Activated T-helper 1 cell treated with Interleukin-2 at 50 U/mL for 16 hours (primary cell): ENCODE data around the gene BCL7A.
"Not testable (repeated sequence)": the region's sequence is repeated elsewhere in the genome, so short reads cannot be mapped to it uniquely, and the experiment has no call there.

Experiments used
- DNase-seq: peaks from one replicate; pipeline ENCODE4 v3.0.0-alpha.2; 2020; ENCODE audit warnings: low read depth

BCL7A gene

DNA sequence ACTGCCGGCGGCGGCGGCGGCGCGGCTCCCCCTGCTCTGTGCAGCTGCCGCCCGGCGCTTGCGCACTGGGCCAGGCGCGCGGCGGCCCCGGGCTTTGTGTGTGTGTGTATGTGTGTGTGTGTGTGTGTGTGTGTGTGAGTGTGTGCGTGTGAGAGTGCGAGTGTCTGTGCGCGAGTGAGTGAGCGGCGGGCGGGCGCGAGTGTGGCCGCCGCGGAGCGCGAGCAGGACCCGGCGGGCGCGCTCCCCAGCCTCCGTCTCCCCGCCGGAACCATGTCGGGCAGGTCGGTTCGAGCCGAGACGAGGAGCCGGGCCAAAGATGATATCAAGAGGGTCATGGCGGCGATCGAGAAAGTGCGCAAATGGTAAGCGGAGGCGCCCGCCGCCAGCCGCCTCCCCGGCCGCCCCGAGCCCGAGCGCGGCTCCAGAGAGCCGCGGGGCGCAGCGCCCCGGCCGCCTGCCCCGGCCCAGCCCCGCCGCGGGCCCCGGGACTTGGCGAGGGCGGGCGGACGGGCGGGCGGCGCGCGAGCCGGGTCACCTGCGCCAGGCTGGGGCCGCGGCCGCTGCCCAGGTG, at the start of gene BCL7A:
Gene BCL7A (plus strand): TSS at position 63 of the 571 bp plus-strand sequence. CDS start 208 bp downstream, at position 271.
- peak; percentile 24 for DNase-seq

DNA sequence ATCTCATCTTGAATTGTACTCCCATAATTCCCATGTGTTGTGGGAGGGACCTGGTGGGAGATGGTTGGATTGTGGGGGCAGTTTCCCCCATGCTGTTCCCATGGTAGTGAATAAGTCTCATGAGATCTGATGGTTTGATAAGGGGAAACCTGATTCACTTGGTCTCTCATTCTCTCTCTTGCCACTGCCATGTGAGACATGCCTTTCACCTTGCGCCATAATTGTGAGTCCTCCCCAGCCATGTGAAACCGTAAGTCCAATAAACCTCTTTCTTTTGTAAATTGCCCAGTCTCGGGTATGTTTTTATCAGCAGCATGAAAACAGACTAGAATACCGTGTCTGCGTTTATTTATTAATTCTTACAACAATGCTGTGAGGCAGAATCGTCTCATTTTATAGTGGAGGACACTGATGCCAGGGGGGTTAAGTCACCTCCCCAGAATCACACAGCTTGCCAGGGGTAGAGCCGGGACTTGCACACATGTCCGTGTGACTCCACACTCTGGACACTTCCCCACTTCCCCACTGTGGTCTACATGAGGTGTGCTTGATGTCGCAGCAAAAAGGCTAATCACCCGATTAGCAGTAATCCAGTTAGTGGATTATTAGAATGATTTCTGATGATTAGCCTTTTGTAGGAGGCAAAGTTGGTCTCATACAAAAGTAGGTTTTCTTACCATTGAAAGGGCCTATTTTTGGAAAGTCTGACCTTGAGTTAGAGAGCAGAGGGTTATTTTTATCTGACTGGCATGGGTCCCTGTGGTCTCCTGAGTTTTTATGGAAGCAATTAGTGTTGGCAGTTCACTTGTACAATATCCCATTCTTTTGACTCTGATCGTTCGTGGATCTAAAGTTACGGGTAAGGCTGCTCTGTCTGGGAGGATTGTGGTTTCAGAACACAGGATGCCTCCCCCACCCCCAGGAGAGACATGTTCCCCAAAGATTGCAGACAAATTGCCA, 47.4 kb upstream of the BCL7A start:
- DNase-seq: no peak

DNA sequence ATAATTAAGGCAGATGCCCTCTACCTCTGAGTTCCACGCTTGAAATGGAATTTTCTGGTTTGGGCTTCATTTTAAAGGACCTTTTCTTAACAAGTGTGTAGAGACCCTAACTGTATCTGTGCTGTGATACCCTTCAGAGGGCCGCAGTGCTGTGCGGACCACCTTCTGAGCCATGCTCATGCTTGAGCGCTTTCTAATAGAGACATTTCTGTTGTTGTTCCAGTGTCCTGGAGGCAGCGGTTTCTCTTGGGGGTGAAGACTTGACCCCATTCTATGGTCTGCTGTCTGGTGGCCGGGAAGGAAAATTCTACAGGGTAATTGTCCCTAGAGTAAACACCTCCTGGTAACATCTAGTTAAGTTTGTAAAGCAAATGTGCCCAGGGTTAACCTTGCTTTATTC, 46.7 kb upstream of the BCL7A start:
- no peak for DNase-seq

DNA sequence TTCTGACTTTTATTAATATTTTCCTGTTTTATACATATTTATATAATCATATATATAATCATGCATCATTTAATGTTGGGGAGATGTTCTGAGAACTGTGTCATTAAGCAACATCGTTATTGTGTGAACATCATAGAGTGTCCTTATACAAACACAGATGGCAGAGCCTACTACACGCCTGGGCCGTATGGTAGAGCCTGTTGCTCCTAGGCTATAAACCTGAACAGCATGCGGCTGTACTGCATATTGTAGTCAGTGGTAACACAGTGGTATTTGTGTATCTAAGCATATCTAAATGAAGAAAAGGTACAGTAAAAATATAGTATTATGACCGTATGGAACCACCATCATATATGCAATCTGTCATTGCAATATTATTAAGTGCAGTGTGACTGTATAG, 44.7 kb upstream of the BCL7A start:
- DNase-seq: no peak

DNA sequence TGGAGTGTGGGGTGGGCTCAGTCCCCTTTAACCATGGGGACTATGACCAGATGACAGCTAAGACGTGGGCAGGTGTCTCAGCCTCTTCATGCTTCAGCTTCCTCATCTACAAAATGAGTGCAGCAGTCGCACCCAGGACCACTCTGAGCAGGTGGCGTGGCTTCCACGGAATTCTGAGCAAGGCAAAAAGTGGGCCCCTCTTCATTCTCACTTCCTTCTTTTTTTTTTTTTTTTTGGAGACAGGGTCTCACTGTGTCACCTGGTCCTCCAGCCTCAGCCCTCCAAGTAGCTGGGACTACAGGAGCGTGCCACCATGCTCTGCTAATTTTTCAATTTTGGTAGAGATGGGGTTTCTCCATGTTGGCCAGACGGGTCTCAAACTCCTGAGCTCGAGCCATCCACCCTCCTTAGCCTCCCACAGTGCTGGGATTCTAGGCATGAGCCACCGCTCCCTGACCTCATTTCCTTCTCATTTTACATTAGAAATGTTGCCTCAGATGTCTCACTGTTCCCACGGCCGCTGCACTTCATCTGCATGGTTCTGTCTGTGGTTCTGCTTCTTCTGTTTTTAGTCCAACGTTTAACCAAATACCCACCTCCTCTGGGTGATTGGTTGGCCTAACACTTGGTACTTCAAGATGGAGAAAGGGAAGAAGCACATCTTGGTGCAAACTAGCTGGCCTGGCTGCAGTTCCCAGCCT, 41.3 kb upstream of the BCL7A start:
- no peak for DNase-seq

DNA sequence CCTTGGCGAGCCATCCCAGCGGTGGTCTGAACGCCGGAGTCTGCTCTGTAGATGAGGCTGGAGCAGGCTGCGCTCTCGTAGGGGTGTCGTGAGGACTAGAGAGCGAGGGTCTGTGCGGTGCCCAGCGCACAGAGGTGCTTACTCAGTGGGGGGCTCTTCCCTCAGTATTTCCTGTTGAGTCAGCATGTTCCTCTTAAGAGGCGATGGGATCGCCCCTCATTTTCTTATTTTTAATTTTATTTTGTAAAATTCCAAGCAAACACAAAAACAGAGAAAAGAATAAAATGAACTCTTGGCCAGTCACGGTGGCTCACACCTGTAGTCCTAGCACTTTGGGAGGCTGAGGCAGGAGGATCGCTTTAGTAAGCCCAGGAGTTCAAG, 40.8 kb upstream of the BCL7A start:
- no peak for DNase-seq

DNA sequence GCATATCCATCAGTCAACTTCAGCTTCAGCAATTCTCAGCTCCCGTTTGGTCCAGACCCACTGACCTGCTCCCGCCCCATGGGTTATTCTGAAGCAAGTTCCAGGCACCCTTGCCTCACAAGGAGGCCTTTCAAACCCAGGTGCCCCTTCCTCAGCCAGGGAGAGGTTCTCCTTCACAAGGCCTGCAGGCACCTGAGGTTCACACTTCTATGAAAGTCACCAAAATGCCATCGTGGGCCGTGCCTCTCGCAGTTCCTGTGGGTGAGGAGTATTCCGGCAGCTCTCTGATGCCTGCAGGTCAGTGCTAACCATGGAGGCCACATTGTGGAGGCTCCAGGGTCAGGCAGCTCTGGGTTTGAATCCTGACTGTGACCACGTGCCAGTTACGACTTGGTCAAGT, 40.2 kb upstream of the BCL7A start:
- no peak for DNase-seq

DNA sequence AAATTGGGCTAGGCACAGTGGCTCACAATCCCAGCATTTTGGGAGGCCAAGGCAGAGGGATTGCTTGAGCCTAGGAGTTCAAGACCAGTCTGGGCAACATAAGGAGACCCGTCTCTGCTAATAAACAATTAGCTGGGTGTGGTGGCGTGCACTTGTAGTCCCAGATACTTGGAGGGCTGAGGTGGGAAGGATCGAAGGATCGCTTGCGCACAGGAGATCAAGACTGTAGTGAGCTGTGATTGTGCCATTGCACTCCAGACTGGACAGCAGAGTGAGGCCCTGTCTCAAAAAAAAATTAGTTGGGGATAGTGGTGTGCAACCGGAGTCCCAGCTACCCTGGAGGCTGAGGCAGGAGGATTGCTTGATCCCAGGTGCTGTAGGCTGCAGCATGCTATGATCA, 38.7 kb upstream of the BCL7A start:
- DNase-seq: no peak

DNA sequence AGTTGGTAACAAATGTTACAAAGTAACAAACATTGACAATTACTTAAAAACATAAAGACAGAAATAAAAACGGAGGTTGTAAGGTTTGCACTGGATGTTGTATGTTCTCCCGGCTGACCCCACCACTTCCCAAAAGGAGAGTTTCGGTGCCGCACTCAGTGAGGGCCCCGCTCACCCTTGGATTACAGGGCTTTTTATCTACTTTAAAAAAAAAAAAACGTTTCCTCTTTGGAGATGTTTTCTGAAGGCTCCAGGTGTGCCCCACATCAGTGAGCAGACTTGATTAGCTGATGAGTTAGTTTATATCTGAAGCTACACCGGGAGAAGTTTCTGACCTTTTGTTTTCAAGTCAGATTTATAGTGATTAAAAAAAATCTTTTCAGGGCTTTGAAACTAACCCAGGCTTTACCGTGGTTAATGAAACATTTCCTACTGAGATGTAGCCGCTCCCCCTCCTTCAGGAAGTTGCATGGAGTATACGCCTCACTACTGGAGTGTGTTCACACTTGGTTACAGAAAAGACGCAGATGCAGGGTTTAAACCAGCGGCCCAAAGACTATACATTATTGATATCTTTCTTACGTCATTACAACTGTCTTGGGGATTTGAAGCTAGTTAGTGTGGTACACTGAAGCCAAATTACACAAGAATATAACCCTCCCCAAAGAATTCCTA, 38.0 kb upstream of the BCL7A start:
- no peak for DNase-seq

DNA sequence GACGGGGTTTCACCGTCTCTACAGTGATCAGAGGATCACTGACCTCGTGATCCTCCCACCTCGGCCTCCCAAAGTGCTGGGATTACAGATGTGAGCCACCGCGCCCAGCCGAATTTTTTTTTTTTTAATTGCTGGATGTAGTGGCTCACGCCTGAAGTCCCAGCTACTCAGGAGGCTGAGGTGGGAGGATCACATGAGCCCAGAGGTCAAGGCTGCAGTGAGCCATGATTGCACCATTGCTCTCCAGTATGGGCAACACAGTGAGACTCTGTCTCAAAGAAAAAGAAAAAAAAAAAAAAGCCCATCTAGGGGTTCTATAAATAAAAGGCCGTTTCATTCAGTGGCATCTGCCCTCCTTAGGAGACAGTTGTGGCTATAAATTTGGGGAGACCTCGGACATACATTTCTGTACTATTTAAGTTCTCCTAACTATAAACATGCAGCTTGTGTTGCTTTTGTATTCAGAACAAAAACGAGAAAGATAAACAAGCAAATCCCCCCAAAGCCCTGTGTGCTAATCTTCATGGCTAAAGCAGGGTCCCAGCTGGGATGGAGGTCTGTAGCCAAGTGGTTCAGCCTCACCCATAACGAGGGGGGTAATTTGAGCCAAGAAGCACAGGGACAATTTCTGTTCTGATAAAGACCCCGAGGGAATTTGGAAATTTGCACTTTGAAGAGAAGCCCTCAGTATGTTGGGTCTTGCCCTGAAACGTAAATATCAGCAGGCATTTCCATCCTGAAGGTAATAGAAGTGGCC, 35.0 kb upstream of the BCL7A start:
- no peak for DNase-seq

DNA sequence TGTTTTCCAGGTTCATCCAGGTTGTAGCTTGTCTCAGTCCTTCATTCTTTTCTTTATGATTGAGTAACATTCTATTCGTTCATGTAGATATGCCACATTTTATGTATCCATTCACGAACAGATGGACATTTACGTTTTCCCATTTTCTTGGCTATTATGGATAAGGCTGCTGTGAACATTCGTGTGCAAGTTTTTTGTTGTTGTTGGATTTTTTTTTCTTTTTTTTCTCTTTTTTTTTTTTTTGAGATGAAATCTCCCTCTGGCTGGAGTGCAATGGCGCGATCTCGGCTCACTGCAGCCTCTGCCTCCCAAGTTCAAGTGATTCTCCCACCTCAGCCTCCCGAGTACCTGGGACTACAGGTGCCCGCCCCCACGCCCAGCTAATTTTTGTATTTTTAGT, 33.2 kb upstream of the BCL7A start:
- DNase-seq: not testable (repeated sequence)

DNA sequence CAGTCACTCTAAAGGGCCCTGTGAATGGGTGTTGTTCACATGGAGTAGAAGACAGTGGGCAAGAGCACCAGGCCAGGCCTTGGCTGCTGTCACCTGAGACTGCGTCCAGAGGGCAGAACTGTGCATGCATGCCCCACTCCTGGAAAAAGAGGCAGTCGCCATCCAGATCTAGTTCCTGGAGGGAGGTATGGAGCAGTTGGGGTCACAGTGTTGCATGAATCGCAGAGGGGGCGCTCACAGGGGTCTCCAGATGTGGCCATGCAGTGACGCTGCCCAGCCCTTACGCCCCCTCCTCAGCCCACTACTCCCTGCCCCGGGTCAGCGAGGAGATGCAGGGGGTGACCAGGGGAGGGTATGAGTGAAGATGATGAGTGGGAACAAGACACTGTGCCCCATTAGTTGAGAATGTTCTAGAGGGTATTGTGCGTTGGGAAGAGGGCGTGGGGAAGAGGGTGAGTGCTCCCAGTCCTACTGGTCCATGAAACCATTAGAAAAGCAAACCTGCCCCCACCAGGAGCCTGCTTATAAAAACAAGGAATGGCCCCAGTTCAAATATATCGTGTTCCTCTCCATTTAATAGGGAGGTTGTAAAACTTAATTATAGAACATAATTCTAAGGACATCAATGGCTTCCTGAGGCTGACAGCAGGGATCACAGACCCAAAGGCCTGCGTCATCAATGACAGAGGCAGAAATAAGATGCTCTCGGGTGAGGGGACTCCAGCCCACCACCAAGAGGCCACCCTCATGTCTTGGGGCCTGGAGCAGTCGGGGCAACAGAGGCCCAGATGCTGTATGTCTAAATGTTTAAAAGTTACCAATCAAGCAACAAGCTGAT, 32.2 kb upstream of the BCL7A start:
- no peak for DNase-seq

DNA sequence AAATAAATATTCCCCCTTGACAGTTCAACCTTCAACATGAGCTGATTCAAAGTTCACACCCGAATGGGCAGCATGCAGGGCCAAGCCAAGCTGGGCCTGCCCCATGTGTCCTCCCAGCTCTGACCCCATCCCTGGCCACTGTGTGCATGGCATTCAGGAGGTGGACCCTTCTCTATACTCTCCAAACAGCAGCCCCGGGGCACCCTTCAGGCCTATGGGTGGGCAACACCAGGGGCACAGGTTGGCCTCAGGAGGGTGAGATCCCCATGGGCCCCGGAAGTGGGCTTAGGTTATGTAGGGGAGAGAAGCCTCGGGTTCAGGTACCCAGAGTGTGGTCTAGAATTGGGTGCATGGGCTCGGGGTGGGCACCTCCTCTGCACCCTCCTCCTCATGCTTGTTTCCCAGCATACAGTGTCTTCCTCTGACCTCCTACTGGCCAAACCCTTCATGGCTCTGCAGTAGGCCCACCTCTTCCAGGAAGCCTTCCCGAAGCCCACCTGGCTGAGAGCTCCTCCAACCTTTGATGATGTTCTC, 31.5 kb upstream of the BCL7A start:
- DNase-seq: no peak

DNA sequence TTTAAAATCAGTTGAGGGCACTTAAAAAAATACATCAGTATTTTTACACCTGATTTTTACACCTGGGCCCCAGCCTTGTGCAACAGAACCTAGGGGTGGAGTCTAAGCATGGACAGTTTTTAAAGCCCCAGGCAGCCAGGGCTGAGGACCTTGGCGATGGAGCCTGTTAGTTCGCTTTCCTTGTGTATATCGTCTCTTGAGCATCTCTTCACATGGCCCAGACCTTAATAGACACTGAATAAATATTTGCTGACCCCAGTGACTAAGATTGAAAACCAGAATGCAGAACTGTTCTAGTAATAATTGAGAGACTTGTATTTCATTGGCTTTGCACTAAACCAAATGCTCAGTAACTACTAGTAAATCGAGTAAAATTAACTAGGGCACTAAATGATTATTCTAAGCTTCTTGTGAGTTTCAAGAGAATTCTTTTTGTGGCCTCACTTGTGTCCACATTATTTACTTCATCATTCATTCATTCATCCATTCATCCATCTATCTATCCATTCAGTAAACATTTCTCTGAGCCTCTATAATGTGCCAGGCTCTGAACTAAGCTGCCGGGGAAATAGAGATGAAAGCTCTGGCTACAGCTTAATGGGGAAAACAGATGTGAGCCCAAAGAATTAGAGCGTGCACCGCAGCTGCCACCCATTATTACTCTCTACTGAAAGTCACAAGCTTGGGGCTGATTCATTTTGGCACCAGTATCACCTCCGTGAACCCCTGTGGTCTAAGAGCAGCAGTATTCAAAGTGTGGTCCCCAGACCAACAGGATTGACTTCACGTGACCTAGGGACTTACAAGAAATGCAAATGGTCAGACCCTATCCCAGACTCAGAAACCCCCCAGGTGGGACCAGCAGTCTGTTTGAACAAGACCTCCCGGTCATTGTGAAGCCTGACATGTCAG, 30.7 kb upstream of the BCL7A start:
- DNase-seq: no peak

DNA sequence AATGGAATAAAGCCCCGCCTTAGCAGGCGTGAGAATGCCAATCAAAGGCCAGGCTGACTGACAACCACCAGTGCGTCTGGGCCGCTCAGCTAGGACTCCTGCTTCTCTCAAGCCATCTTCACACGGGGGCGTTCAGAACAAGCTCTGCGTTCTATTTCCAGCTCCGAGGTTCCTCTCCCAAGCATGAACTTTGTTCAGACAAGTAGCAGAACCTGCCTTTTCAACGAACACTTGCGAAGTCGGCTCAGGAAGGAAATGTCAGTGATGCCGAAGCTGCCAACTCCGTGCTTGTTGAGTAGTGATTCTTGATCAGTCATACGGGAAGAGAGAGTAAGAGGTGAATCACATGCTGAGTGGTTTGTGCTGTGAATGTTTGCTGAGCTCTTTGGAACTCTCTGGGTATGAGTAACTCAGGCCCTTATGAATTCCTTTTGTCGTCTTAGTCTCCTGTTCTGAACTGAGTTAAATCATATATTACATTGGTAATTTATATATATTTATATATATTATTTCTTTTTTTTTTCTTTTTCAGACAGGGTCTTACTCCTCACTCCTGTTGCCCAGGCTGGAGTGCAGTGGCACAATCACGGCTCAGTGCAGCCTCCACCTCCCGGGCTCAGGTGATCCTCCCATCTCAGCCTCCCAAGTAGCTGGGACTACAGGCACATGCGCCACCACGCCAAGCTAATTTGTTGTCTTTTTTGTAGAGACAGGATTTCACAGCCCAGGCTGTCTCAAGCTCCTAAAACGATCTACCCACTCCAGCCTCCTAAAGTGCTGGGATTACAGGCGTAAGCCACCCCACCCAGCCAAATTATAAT, 29.4 kb upstream of the BCL7A start:
- DNase-seq: peak; percentile 4

DNA sequence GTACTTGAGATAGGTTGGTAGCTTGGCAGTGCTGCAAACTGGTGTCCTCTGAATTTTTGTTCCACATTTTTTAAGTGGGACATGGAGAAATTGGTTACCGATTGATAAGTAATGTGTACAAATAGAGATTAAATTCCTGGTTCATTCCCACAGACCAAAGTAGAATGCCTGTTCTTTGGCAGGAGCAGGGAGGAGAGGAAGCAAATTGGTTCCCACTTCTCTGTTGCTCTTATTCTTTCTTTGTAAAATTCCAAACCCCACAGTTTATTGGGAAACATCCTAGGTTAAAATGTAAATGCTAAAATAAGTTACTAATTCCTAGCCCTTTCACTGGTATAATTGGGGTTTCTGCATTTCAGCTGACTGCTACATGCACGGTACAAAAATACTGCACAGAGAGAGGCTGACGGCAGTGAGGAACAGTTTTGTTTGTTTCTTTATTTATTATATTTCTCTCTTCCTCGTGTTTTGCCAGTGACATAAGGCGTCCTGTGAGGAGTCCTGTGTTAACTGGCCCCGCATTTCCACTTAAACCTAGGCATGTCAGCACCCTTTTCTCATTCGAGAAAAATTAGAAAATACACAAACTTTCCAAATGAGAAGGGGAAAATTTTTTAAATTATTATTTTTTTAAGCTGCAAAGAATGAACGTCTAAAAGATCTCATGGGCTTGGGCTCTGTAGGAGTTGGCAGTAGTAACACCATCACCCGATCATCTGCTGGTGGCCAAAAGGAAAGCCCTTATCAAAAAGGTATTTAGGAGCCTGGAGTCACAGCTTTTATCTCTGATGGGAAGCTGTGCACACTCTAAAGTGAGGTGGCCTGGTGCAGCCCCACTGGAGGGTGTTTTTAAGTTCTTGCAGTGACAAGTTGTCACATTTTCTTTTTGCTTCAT, 25.4 kb upstream of the BCL7A start:
- no peak for DNase-seq

DNA sequence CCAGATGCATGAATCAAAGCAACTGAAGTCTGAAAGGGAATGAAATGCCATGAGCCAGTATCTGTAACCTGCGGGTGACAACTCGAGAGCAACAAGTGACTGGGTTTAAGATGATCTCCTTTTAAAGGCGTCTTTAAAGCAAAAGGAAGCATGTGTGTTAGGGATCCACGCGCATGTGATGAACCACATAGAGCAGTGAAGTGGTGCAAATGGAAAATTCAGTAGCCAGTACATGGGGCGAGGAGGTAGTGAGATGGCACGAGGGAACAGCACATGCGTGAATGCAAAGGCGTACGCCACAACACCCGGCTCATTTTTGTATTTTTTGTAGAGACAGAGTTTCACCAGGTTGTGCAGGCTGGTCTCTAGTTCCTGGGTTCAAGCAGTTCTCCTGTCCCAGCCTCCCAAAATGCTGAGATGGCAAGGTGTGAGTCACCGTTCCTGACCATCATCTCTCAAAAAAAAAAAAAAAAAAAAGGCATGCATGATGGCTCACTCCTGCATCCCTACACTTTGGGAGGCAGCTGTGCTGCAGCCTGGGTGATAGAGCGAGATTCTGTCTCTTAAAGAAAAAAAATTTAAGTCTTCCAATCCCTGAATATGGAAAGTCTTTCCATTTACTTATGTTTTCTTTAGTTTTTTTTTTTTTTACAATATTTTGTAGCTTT, 24.6 kb upstream of the BCL7A start:
- DNase-seq: no peak
